ENCODE results near the gene BCL2L13.

BCL2L13 gene

GRCh38 chr22:17675584-17675983 lies 37.0 kb downstream of the BCL2L13 start:
- no peak overlapping the region for H3K4me3 ChIP-seq (ENCODE audit: severe bottlenecking)
- H3K4me1 ChIP-seq (ENCODE audit: insufficient read depth, poor library complexity, severe bottlenecking): peaks cover 11% of the 10 kb centered on the region
- no peaks in the 10 kb centered on the region for H3K27me3 ChIP-seq (ENCODE audit: insufficient read depth, poor library complexity, severe bottlenecking)
- peaks cover 16% of the 10 kb centered on the region for H3K36me3 ChIP-seq (ENCODE audit: low read depth)
- ATAC-seq (ENCODE audit: low read depth) (no peak), DNase-seq (ENCODE audit: low spot score) (no peak)
- H3K9me3 ChIP-seq (ENCODE audit: severe bottlenecking): no peaks in the 10 kb centered on the region
- H3K27ac ChIP-seq (ENCODE audit: poor library complexity, severe bottlenecking): no peak overlapping the region
- TF ChIP-seq CTCF (IDR thresholded peaks at IDR 0.05; ENCODE audit: poor library complexity, severe bottlenecking): no peak

GRCh38 chr22:17678817-17679385 lies 40.3 kb downstream of the BCL2L13 start:
- no peak overlapping the region for H3K4me3 ChIP-seq (ENCODE audit: severe bottlenecking)
- DNase-seq (ENCODE audit: low spot score): no peak
- no peak for TF ChIP-seq CTCF (IDR thresholded peaks at IDR 0.05; ENCODE audit: poor library complexity, severe bottlenecking)
- H3K27ac ChIP-seq (ENCODE audit: poor library complexity, severe bottlenecking): no peak overlapping the region
- peaks cover 17% of the 10 kb centered on the region for H3K36me3 ChIP-seq (ENCODE audit: low read depth)
- H3K27me3 ChIP-seq (ENCODE audit: insufficient read depth, poor library complexity, severe bottlenecking): no peaks in the 10 kb centered on the region
- H3K9me3 ChIP-seq (ENCODE audit: severe bottlenecking): no peaks in the 10 kb centered on the region
- no peaks in the 10 kb centered on the region for H3K4me1 ChIP-seq (ENCODE audit: insufficient read depth, poor library complexity, severe bottlenecking)
- no peak for ATAC-seq (ENCODE audit: low read depth)

GRCh38 chr22:17684245-17684644 lies 45.7 kb downstream of the BCL2L13 start:
- Histone ChIP-seq H3K4me3 (ENCODE audit: severe bottlenecking) (no peak overlapping the region), H3K27ac (ENCODE audit: poor library complexity, severe bottlenecking) (no peak overlapping the region), H3K9me3 (ENCODE audit: severe bottlenecking) (no peaks in the 10 kb centered on the region), H3K36me3 (ENCODE audit: low read depth) (peaks cover 35% of the 10 kb centered on the region), H3K4me1 (ENCODE audit: insufficient read depth, poor library complexity, severe bottlenecking) (no peaks in the 10 kb centered on the region), H3K27me3 (ENCODE audit: insufficient read depth, poor library complexity, severe bottlenecking) (no peaks in the 10 kb centered on the region)
- no peak for TF ChIP-seq CTCF (IDR thresholded peaks at IDR 0.05; ENCODE audit: poor library complexity, severe bottlenecking)
- ATAC-seq (ENCODE audit: low read depth): no peak
- no peak for DNase-seq (ENCODE audit: low spot score)

- Histone ChIP-seq H3K27me3 (ENCODE audit: insufficient read depth, poor library complexity, severe bottlenecking) (no peaks in the 10 kb centered on the region), H3K36me3 (ENCODE audit: low read depth) (peaks cover 47% of the 10 kb centered on the region), H3K4me3 (ENCODE audit: severe bottlenecking) (no peak overlapping the region), H3K4me1 (ENCODE audit: insufficient read depth, poor library complexity, severe bottlenecking) (no peaks in the 10 kb centered on the region), H3K9me3 (ENCODE audit: severe bottlenecking) (no peaks in the 10 kb centered on the region), H3K27ac (ENCODE audit: poor library complexity, severe bottlenecking) (no peak overlapping the region)
- ATAC-seq (ENCODE audit: low read depth): no peak
- no peak for TF ChIP-seq CTCF (IDR thresholded peaks at IDR 0.05; ENCODE audit: poor library complexity, severe bottlenecking)
- DNase-seq (ENCODE audit: low spot score): no peak
These were observed 54.3 kb downstream of the BCL2L13 start for GRCh38 chr22:17692841-17693240.

- Histone ChIP-seq H3K9me3 (ENCODE audit: severe bottlenecking) (no peaks in the 10 kb centered on the region), H3K4me1 (ENCODE audit: insufficient read depth, poor library complexity, severe bottlenecking) (no peaks in the 10 kb centered on the region), H3K27ac (ENCODE audit: poor library complexity, severe bottlenecking) (no peak overlapping the region), H3K4me3 (ENCODE audit: severe bottlenecking) (no peak overlapping the region), H3K36me3 (ENCODE audit: low read depth) (peaks cover 45% of the 10 kb centered on the region), H3K27me3 (ENCODE audit: insufficient read depth, poor library complexity, severe bottlenecking) (no peaks in the 10 kb centered on the region)
- ATAC-seq (ENCODE audit: low read depth) (no peak), DNase-seq (ENCODE audit: low spot score) (no peak)
- no peak for TF ChIP-seq CTCF (IDR thresholded peaks at IDR 0.05; ENCODE audit: poor library complexity, severe bottlenecking)
These were observed 55.6 kb downstream of the BCL2L13 start for GRCh38 chr22:17694193-17694592.
